OCI-LY3 (cell line): ENCODE data around the gene MAD1L1.

Experiments
- EZH2phosphoT487 ChIP-seq: fragments of 200-600 bp; shearing (Covaris generic); IDR thresholded peaks from 2 replicates; pipeline ENCODE4 v1.6.1; 2018; ENCODE audit warnings: antibody characterized with exemption, mixed run types, low read depth
- TF ChIP-seq, protein P1 (sequence below): fragments of 200-600, 300-600 bp; sonication (generic); IDR thresholded peaks from 2 replicates; pipeline ENCODE4 v1.5.1; 2014; ENCODE audit warnings: antibody characterized with exemption, low read length, low read depth

DNA sequence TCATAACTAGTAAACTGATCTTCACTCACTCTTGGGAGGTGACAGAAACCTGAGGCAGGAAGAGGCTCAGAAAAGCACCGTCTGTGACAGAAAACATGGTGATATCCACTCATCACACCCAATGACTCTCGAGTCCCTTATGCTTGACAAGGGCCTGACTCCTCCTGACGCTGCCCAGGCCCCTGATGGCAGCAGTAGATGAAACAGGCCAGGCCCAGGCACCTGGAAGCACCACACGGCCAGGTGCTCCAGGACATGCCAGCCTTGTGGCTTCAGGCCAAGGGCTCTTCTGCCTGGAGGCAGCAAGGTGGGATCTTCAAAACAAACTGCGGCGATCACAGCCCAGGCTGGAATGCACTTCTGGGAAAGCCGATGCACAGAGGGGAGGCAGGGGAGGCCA, 89.3 kb downstream of the MAD1L1 start:
- TF ChIP-seq, protein P1, sequence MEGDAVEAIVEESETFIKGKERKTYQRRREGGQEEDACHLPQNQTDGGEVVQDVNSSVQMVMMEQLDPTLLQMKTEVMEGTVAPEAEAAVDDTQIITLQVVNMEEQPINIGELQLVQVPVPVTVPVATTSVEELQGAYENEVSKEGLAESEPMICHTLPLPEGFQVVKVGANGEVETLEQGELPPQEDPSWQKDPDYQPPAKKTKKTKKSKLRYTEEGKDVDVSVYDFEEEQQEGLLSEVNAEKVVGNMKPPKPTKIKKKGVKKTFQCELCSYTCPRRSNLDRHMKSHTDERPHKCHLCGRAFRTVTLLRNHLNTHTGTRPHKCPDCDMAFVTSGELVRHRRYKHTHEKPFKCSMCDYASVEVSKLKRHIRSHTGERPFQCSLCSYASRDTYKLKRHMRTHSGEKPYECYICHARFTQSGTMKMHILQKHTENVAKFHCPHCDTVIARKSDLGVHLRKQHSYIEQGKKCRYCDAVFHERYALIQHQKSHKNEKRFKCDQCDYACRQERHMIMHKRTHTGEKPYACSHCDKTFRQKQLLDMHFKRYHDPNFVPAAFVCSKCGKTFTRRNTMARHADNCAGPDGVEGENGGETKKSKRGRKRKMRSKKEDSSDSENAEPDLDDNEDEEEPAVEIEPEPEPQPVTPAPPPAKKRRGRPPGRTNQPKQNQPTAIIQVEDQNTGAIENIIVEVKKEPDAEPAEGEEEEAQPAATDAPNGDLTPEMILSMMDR: no peak
- no peak for TF ChIP-seq EZH2phosphoT487
